BJ (cell line): ENCODE data around the gene OR4D10. TPM values are rescaled to one million over a fixed set of nuclear protein-coding genes. Genes with fewer than 3 reads are reported as not detected.

Experiments
- CTCF ChIA-PET: fragments of 350-600 bp; formaldehyde crosslinking; extraction: SDS; loops from one replicate; lab custom pipeline; 2021; ENCODE audit warnings: antibody characterized with exemption, inconsistent platforms; lab: Yijun Ruan, JAX
- POLR2A ChIA-PET: fragments of 300-600 bp; sonication (Branson Sonifier 250); formaldehyde crosslinking; extraction: SDS; loops from one replicate; lab custom pipeline; 2021; ENCODE audit warnings: antibody characterized with exemption; lab: Charles Lee
- DNase-seq: peaks from one replicate; pipeline ENCODE4 v3.0.0-alpha.2; 2011; ENCODE audit warnings: low read depth
- H3K27me3 ChIP-seq: 2 replicates; pipeline ENCODE4 v1.6.0; 2011; ENCODE audit warnings: low read length; ENCODE audit not compliant: control insufficient read depth, insufficient read depth
- H3K36me3 ChIP-seq: 2 replicates; pipeline ENCODE4 v1.5.1; 2011; ENCODE audit warnings: low read length; ENCODE audit not compliant: control insufficient read depth, insufficient read depth
- H3K4me3 ChIP-seq: 2 replicates; pipeline ENCODE4 v1.5.1; 2011; ENCODE audit warnings: low read depth, mild to moderate bottlenecking, control low read depth, low read length
- CTCF ChIP-seq: IDR thresholded peaks from 2 replicates; pipeline ENCODE4 v1.5.1; 2011; ENCODE audit warnings: low read depth, mild to moderate bottlenecking, control low read depth, inconsistent platforms, low read length, moderate library complexity; ENCODE audit not compliant: insufficient read depth
- polyA plus RNA-seq: library from polyadenylated mRNA; depleted of rRNA; stranded (reverse); fragments of >200 nt; gene quantifications from 2 replicates; pipeline ENCODE4 v1.2.3, GENCODE V29; 2011; rRNA removed

OR4D10 gene
- polyA plus RNA-seq, 1 experiment = not detected

DNA sequence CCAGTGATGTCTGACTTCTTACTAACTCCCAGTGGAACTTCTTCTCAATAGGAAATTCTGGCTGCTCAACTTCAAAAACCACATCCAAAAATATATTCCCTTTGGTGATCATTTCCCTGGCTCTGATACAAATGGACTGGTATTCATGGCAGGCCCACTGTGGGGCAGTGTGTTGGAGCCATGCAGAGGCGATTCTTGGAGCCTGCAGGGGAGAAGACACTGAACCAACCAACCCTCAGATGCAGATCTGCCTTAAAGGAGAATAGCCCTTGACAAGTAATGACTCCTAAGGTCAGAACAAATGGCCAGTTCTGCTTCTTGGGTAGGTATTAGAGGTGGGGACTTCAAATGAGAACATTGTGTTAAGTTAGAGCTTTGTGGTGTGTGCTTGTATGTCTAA is 50.4 kb downstream of the OR4D10 start:
- no peak for DNase-seq
- H3K27me3 ChIP-seq = 0 out of 2 replicates have a peak, but pooled peaks cover under 1% of the 10 kb centered on the region
- POLR2A ChIA-PET = no interaction called here

GRCh38 chr11:59528711-59529110 is 55.6 kb downstream of the OR4D10 start:
- ChIA-PET CTCF (interaction anchor here (1.7 to 2.0 kb wide), 2 partner anchors 9 to 16 kb away, joined by 3 to 13 read pairs; no protein-coding TSS in a partner anchor), POLR2A (interaction anchor here (0.6 kb wide), 1 partner anchor 13 kb away, joined by 3 read pairs; no protein-coding TSS in a partner anchor)
- DNase-seq = no peak
- H3K36me3 ChIP-seq = no peaks in the 10 kb centered on the region
- peaks cover 4% of the 10 kb centered on the region; the same call in 1 of the 2 replicates for H3K27me3 ChIP-seq
- TF ChIP-seq CTCF = no peak
- H3K4me3 ChIP-seq = no peak overlapping the region

More for the DNA sequence above, 50.4 kb downstream of the OR4D10 start:
- no peaks in the 10 kb centered on the region for H3K36me3 ChIP-seq
- no peak for TF ChIP-seq CTCF
- no peak overlapping the region for H3K4me3 ChIP-seq
- CTCF ChIA-PET = no interaction called here

Other genes starting within 250 kb of the OR4D10 start
- not detected in 2 replicates for gene OR5AN1, start 114.4 kb upstream of the OR4D10 start, polyA plus RNA-seq
- not detected in 2 replicates for gene OR5A2, start 46.9 kb upstream of the OR4D10 start, polyA plus RNA-seq
- not detected in 2 replicates for gene OR5A1, start 36.8 kb upstream of the OR4D10 start, polyA plus RNA-seq
- gene OR4D6, start 16.4 kb upstream of the OR4D10 start, polyA plus RNA-seq = not detected in 2 replicates
- gene OR4D11, start 30.3 kb downstream of the OR4D10 start, polyA plus RNA-seq = not detected in 2 replicates
- gene OR4D9, start 38.2 kb downstream of the OR4D10 start, polyA plus RNA-seq = not detected in 2 replicates
- 10.0 and 16.1 TPM in 2 replicates for gene OSBP, start 142.5 kb downstream of the OR4D10 start, polyA plus RNA-seq
- 33.6 and 34.3 TPM in 2 replicates for gene PATL1, start 195.7 kb downstream of the OR4D10 start, polyA plus RNA-seq
- not detected in 2 replicates for gene OR10V1, start 240.5 kb downstream of the OR4D10 start, polyA plus RNA-seq